GM10248 (cell line): ENCODE data around the gene DCTN2.

Source experiments
- CTCF ChIA-PET: fragments of 300-600 bp; sonication (Branson Sonifier 250); formaldehyde crosslinking; extraction: SDS; loops from one replicate; lab custom pipeline; 2021; ENCODE audit warnings: antibody characterized with exemption; lab: Yijun Ruan, JAX
- POLR2A ChIA-PET: fragments of 350-650 bp; sonication (Branson Sonifier 250); formaldehyde crosslinking; extraction: SDS; loops from one replicate; lab custom pipeline; 2020; ENCODE audit warnings: antibody characterized with exemption; lab: Yijun Ruan, JAX
- DNase-seq: peaks from one replicate; pipeline ENCODE4 v3.0.0; 2012; ENCODE audit errors: extremely low spot score
- TF ChIP-seq, protein P1 (sequence below): IDR thresholded peaks from 2 replicates; pipeline ENCODE4 v1.5.1; 2012; ENCODE audit warnings: mild to moderate bottlenecking, low read depth; ENCODE audit errors: extremely low read depth, missing control alignments, control extremely low read depth

DCTN2 gene

DNA sequence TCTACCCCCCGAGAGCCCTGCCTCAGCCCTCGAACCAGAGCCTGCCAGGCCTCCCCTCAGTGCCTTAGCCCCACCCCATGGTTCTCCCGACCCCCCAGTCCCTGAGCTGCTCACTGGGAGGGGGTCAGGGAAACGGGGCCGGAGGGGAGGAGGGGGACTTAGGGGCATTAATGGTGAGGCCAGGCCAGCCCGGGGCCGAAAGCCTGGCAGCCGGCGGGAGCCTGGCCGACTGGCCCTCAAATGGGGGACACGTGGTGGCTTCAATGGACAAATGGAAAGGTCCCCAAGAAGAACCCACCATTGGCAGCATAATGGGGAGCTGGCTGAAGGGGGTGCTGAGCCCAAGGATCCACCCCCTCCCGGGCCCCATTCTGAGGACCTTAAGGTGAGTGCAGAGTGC lies 18.8 kb downstream of the DCTN2 start:
- POLR2A ChIA-PET, result no interaction called here
- CTCF ChIA-PET, result interaction anchor here (1.0 to 2.9 kb wide), 3 partner anchors 10 to 34 kb away, joined by 3 to 8 read pairs (median 5); no protein-coding TSS in a partner anchor
- TF ChIP-seq, protein P1, sequence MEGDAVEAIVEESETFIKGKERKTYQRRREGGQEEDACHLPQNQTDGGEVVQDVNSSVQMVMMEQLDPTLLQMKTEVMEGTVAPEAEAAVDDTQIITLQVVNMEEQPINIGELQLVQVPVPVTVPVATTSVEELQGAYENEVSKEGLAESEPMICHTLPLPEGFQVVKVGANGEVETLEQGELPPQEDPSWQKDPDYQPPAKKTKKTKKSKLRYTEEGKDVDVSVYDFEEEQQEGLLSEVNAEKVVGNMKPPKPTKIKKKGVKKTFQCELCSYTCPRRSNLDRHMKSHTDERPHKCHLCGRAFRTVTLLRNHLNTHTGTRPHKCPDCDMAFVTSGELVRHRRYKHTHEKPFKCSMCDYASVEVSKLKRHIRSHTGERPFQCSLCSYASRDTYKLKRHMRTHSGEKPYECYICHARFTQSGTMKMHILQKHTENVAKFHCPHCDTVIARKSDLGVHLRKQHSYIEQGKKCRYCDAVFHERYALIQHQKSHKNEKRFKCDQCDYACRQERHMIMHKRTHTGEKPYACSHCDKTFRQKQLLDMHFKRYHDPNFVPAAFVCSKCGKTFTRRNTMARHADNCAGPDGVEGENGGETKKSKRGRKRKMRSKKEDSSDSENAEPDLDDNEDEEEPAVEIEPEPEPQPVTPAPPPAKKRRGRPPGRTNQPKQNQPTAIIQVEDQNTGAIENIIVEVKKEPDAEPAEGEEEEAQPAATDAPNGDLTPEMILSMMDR, result no peak
- no peak for DNase-seq

DNA sequence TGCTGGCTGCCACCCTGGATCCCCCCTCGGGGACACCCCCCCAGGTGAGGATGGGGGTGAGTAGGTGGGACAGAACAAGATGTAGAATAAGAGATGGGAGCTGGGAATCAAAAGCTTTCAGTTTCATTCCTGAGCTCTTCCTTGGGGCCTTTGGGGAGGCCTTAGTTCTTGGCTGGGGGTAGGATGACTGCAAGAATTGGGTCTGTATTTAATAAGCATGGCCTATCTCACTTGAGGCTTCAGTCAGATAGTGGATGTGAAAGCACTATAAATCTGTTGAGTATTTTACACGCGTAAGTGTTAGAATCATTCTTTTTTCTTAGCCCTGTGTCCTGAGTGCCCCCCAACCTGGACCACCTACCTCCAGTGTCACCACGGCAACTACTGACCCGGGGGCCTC lies 19.8 kb downstream of the DCTN2 start:
- DNase-seq, result no peak
- POLR2A ChIA-PET, result interaction anchor here (0.6 kb wide), 1 partner anchor 11 kb away, joined by 3 read pairs; no protein-coding TSS in a partner anchor
- TF ChIP-seq, protein P1, result no peak
- CTCF ChIA-PET, result interaction anchor here (1.8 to 2.9 kb wide), 2 partner anchors 11 to 13 kb away, joined by 5 to 8 read pairs; no protein-coding TSS in a partner anchor

DNA sequence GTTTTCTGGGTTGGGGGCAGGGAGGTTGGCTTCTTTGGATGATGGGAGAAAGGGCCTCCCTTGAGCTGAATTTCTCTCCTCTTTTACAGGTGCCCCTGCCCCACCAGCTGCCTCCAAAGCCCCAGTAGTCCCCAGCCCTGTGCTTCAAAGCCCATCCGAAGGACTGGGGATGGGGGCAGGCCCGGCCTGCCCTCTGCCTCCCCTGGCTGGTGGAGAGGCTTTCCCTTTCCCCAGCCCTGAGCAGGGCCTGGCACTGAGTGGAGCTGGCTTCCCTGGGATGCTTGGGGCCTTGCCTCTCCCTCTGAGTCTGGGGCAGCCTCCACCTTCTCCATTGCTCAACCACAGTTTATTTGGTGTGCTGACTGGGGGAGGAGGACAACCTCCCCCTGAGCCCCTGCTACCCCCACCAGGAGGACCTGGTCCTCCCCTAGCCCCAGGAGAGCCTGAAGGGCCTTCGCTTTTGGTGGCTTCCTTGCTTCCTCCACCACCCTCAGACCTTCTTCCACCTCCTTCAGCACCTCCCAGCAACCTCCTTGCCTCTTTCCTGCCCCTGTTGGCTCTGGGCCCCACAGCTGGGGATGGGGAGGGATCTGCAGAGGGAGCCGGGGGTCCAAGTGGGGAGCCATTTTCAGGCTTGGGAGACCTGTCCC lies 20.4 kb downstream of the DCTN2 start:
- ChIA-PET POLR2A (interaction anchor here (0.6 kb wide), 1 partner anchor 10 kb away, joined by 3 read pairs; no protein-coding TSS in a partner anchor), CTCF (interaction anchor here (1.2 to 3.4 kb wide), 3 partner anchors 9 to 17 kb away, joined by 3 to 13 read pairs (median 5); no protein-coding TSS in a partner anchor)
- DNase-seq, result no peak
- TF ChIP-seq, protein P1, result no peak

DNA sequence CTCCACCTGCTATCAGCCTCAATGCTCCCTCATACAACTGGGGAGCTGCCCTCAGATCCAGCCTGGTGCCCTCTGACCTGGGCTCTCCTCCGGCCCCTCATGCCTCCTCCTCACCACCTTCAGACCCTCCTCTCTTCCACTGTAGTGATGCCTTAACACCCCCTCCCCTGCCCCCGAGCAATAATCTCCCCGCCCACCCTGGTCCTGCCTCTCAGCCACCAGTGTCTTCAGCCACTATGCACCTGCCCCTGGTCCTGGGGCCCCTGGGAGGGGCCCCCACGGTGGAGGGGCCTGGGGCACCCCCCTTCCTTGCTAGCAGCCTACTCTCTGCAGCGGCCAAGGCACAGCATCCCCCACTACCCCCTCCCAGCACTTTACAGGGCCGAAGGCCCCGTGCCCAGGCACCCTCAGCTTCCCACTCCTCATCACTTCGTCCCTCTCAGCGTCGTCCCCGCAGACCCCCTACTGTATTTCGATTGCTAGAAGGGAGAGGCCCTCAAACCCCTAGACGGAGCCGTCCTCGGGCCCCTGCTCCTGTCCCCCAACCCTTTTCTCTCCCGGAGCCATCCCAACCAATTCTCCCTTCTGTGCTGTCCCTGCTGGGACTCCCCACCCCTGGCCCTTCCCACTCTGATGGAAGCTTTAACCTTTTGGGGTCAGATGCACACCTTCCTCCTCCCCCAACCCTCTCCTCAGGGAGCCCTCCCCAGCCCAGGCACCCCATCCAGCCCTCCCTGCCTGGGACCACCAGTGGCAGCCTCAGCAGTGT lies 21.2 kb downstream of the DCTN2 start:
- DNase-seq, result no peak
- CTCF ChIA-PET, result interaction anchor here (1.1 to 3.4 kb wide), 3 partner anchors 9 to 67 kb away, joined by 3 to 13 read pairs (median 3); no protein-coding TSS in a partner anchor
- POLR2A ChIA-PET, result no interaction called here

DNA sequence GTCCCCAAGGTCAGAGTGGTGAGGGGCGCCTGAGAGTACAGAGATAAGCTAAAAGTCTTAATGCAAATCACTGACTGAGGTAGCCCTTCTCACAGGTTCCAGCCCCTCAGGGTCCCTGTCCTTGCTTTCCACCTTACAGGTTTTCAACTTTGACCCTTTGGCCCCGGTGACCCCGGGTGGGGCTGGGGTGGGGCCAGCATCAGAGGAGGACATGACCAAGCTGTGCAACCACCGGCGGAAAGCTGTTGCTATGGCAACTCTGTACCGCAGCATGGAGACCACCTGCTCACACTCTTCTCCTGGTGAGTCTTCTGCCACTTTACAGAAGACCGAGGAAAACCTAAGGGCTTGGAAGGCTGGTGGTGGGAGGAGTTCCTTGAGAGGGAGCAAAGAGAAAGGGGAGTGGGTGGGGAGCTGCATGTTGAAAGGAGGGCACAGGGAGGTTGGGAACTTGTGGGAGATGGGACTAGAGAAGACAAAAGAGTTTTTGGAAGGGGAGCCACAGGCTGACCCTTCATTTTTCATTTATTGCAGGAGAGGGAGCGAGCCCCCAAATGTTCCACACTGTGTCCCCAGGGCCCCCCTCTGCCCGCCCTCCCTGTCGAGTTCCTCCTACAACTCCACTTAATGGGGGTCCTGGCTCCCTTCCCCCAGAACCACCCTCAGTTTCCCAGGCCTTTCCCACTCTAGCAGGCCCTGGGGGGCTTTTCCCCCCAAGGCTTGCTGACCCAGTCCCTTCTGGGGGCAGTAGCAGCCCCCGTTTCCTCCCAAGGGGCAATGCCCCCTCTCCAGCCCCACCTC lies 22.0 kb downstream of the DCTN2 start:
- DNase-seq, result no peak
- TF ChIP-seq, protein P1, result no peak
- ChIA-PET CTCF (interaction anchor here (0.6 to 3.4 kb wide), 5 partner anchors 8 to 66 kb away, joined by 3 to 13 read pairs (median 3); partner anchors contain the start of gene DCTN2), POLR2A (interaction anchor here (0.6 kb wide), 1 partner anchor 95 kb away, joined by 3 read pairs; no protein-coding TSS in a partner anchor)

More for the DNA sequence above, 21.2 kb downstream of the DCTN2 start:
- TF ChIP-seq, protein P1, result no peak
